HUES48 (cell line): ENCODE results near the gene PHF14.
"Not testable (repeated sequence)": the region's sequence is repeated elsewhere in the genome, so short reads cannot be mapped to it uniquely, and the experiment has no call there.

Experiments
- H3K27ac ChIP-seq: one replicate; pipeline ENCODE4 v1.7.0; 2013; ENCODE audit warnings: low read depth, low read length, inconsistent platforms
- H3K27me3 ChIP-seq: 2 replicates; pipeline ENCODE4 v1.6.1; 2013; ENCODE audit warnings: mild to moderate bottlenecking, low read length; ENCODE audit not compliant: control insufficient read depth, insufficient read depth
- H3K36me3 ChIP-seq: 2 replicates; pipeline ENCODE4 v1.6.1; 2013; ENCODE audit warnings: low read length; ENCODE audit not compliant: control insufficient read depth, insufficient read depth
- H3K4me1 ChIP-seq: 2 replicates; pipeline ENCODE4 v1.6.1; 2013; ENCODE audit warnings: mild to moderate bottlenecking, low read length; ENCODE audit not compliant: control insufficient read depth, insufficient read depth
- H3K4me3 ChIP-seq: 2 replicates; pipeline ENCODE4 v1.5.1; 2013; ENCODE audit warnings: mild to moderate bottlenecking, low read depth, low read length
- H3K9ac ChIP-seq: 2 replicates; pipeline ENCODE4 v1.6.1; 2013; ENCODE audit warnings: mild to moderate bottlenecking, low read depth, low read length, moderate library complexity
- H3K9me3 ChIP-seq: 2 replicates; pipeline ENCODE4 v1.6.1; 2013; ENCODE audit warnings: low read length; ENCODE audit not compliant: control insufficient read depth, insufficient read depth

PHF14 gene, protein sequence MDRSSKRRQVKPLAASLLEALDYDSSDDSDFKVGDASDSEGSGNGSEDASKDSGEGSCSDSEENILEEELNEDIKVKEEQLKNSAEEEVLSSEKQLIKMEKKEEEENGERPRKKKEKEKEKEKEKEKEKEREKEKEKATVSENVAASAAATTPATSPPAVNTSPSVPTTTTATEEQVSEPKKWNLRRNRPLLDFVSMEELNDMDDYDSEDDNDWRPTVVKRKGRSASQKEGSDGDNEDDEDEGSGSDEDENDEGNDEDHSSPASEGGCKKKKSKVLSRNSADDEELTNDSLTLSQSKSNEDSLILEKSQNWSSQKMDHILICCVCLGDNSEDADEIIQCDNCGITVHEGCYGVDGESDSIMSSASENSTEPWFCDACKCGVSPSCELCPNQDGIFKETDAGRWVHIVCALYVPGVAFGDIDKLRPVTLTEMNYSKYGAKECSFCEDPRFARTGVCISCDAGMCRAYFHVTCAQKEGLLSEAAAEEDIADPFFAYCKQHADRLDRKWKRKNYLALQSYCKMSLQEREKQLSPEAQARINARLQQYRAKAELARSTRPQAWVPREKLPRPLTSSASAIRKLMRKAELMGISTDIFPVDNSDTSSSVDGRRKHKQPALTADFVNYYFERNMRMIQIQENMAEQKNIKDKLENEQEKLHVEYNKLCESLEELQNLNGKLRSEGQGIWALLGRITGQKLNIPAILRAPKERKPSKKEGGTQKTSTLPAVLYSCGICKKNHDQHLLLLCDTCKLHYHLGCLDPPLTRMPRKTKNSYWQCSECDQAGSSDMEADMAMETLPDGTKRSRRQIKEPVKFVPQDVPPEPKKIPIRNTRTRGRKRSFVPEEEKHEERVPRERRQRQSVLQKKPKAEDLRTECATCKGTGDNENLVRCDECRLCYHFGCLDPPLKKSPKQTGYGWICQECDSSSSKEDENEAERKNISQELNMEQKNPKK

DNA sequence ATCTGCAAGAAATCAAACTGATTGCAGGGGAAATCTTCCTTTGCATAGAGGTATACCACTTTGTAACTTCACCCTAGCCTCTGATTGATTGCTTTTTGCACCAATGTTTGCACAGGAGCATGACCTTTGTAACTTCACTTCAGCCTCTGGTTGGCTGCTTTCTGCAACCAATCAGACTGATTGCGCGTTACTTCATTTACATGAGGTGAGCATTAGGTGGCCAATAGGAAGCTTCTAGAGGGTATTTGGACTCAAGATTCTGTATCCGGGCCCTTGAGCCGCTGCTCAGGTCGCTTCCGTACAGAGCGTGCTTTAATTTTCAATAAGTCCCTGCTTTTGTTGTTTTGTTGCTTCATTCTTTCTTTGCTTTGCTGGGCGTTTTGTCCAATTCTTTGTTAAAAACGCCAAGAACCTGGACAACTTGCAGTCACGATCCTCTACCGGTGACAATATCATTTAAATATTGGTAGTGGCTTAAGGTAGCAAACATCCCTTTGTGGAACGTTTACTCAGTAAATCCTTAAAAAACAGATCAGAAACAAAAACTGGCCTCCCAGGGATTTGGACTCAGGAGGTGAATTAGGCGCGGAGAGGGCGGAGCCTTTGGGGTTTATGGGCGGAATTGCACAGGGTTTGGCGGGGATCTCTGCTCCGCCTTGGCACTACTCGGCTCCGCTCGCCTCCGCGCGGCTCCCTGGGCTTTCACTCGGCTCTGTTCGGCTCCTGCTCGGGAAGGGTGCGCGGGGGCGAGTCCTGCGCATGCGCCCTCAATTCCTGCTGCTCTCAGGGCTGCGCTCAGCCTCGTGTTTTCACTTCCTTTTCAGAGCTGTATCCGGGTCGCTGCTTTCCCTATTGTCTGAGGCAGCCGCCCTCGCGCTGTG is at the start of gene PHF14:
PHF14 (plus strand) TSS at position 812 of the 881 bp plus-strand sequence. CDS start 452 bp downstream, outside the sequence.
- Histone ChIP-seq H3K27me3 (no peaks in the 10 kb centered on the region), H3K36me3 (peaks cover 17% of the 10 kb centered on the region; the same call in 1 of the 2 replicates), H3K27ac (peak within 1 kb of the TSS; percentile 94)

DNA sequence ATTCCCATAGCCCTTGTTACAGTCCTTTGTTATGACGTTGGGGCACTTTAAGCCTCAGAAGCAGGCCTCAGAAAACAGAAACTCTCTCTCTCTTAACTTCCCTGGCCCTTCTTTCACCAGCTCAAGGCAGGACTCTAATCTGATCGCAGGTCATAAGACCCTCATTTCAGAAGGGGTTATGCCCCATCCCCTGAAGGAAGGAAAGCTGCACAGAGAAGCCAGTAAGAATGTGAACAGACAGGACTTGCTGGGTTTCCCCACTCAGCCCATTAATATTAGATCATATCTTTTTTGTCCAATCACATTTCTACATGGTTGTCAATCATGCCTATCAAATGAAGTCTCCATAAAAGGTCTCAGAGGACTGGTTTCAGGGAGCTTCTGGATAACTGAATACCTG is 49.3 kb upstream of the PHF14 start:
- Histone ChIP-seq H3K27ac (no peak overlapping the region), H3K4me1 (peaks cover 4% of the 10 kb centered on the region; the same call in 1 of the 2 replicates), H3K36me3 (no peaks in the 10 kb centered on the region), H3K4me3 (no peak overlapping the region), H3K27me3 (no peaks in the 10 kb centered on the region), H3K9me3 (no peaks in the 10 kb centered on the region), H3K9ac (no peak overlapping the region)

More for the DNA sequence above, at the start of gene PHF14:
- Histone ChIP-seq H3K9ac (peak within 1 kb of the TSS; percentile 86), H3K4me1 (peaks cover 10% of the 10 kb centered on the region; the same call in 1 of the 2 replicates), H3K9me3 (no peaks in the 10 kb centered on the region), H3K4me3 (peak within 1 kb of the TSS; percentile 92)

DNA sequence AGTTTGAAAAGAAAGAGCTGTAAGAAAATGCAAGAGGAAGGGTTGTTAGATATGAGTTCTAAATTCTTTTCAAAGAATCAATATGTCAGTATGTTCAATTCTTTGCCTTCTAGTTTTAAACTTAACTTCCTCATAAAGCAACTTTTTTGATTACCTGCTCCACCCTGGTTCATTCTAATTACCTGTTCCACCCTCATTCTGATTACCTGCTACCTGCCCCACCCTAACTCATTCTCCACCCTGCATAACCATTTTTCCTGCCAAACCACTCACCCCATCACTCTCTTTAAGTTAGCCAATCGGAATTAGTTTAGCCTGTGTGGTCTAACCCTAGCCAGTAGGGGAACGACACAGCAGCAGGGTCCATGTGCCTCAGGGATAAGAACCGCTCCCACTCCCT is 45.5 kb upstream of the PHF14 start:
- H3K27ac ChIP-seq, H3K4me3 ChIP-seq, H3K9ac ChIP-seq, H3K27me3 ChIP-seq, H3K9me3 ChIP-seq: not testable (repeated sequence)
- peaks cover 17% of the 10 kb centered on the region for H3K36me3 ChIP-seq
- peaks cover 22% of the 10 kb centered on the region for H3K4me1 ChIP-seq

DNA sequence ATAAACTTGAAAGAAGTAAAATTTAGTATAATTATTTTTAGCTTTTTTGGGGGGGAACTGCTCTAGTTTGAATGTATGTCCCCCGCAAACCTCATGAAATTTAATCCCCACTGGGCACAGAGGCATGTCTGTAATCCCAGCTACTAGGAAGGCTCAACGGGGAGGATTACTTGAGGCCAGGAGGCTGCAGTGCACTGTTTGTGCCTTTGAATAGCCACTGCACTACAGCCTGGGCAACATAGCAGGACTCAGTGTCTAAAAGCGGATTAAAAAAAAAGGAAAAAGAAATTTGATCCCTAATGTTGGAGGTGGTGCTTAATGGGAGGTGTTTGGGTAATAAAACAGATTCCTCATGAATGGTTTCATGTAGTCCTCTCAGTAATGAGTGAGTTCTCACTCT is 43.1 kb upstream of the PHF14 start:
- H3K27ac ChIP-seq: peak overlapping the region; percentile 37
- peaks cover 22% of the 10 kb centered on the region for H3K4me1 ChIP-seq
- peaks cover 37% of the 10 kb centered on the region for H3K36me3 ChIP-seq
- H3K4me3 ChIP-seq: no peak overlapping the region
- H3K9ac ChIP-seq: no peak overlapping the region
- no peaks in the 10 kb centered on the region for H3K9me3 ChIP-seq
- no peaks in the 10 kb centered on the region for H3K27me3 ChIP-seq

DNA sequence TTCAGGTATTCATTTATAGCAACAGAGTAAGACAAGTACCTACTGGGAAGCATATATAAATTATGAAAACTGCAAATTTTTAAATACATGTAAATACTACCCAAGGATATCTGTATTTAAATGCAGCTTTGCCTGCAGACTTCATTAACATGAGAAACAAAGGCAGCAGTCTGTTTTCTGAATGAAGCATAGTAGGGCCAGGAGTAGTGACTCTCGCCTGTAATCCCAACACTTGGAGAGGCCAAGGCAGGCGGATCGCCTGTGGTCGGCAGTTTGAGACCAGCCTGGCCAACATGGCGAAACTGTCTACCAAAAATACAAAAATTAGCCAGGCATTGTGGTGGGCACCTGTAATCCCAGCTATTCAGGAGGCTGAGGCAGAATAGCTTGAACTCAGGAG is 42.5 kb upstream of the PHF14 start:
- Histone ChIP-seq H3K27ac (peak overlapping the region; percentile 37), H3K4me3 (no peak overlapping the region), H3K9ac (no peak overlapping the region), H3K4me1 (peaks cover 22% of the 10 kb centered on the region), H3K9me3 (no peaks in the 10 kb centered on the region), H3K36me3 (peaks cover 43% of the 10 kb centered on the region), H3K27me3 (no peaks in the 10 kb centered on the region)

DNA sequence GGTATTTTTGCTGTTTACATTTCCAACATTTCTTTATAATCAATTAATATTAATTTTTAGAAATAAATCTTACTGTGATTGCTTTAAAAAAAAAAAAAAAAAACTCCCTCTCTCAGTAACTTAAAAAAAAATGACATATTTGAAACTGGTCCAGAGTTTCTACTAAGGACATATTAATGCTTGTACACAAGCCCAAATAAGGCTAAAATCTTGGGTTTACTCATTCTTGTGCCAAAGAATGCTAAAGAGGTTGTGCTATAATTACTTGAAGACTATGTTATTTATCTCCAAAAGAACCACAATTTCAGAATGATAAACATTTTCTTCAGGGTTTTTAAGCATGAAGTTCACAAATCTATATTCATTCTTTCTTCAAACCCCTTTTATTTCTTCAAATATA is 39.4 kb upstream of the PHF14 start:
- H3K4me1 ChIP-seq: peaks cover 24% of the 10 kb centered on the region
- H3K36me3 ChIP-seq: peaks cover 68% of the 10 kb centered on the region
- H3K9me3 ChIP-seq: no peaks in the 10 kb centered on the region
- no peaks in the 10 kb centered on the region for H3K27me3 ChIP-seq
- no peak overlapping the region for H3K9ac ChIP-seq
- H3K4me3 ChIP-seq: no peak overlapping the region
- H3K27ac ChIP-seq: no peak overlapping the region

DNA sequence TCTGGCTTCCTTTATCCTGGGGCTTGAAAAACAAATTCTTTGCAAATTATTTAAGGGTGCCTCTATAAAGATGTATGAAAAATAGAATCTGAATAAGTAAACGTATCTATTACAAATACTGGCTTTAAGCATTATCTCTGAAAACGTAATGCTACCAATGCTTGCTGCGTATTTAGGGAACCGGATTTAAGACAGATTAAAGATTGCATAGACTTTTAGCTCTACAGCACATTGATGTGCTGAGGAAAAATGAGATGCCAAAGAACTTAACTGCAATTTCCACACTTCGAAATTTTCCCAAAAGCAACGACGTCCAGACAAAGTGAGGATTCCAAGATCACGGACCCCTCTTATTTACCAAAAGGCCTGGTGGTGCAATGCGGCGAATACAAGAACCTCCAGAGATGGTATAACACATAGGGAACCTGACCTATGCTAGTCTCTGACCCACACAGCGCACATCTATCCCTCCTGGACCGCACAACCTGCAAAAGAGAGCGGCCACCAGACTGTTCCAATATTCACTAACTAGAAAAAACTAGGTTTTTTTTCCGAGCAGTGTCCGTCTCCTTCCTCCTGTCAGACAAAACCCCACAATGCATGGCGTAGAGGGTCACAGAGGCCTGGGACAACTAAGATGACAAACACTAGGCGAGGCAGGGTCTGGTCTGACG is 34.3 kb upstream of the PHF14 start:
- Histone ChIP-seq H3K9ac (peak overlapping the region; percentile 97), H3K4me3 (peak overlapping the region; percentile 94), H3K27me3 (no peaks in the 10 kb centered on the region), H3K27ac (peak overlapping the region; percentile 98), H3K36me3 (peaks cover 41% of the 10 kb centered on the region), H3K4me1 (peaks cover 12% of the 10 kb centered on the region), H3K9me3 (no peaks in the 10 kb centered on the region)

DNA sequence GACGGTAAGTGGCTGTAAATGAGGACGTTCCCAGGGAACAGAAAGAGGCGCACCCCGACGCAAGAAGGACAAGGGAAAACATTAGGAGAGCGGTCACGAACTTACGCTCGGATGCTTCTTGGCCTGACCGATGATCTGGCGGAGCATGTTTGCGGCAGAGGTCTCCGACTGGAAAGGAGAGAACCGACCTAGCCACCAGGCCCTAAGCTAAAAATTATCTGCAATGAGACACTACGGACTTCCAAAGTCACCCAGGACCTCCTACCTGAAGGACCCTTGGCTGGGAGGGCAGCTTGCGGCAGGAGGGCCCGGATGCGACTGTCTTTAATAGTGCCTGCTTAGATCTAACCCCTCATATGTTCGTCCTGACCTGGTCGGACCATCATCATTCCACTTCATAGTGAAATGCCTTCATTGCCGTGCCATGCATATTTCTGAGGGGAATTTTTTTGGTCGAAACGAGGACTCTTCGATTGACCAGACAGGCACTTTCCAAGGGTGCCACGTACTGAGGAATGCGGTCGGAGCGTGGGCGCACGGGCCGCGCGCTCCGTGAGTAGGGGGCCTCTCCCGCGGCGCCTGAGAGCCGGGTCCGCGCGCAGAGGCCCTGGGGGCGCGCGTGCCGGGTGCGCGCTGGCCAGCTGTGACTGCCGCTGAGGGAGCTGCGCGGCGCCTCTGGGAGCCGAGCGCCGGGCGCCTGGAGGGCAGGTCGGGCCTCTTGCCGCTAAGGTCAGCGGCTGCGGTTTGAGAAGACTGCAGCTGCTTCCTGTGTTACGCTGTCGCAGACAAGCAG is 33.6 kb upstream of the PHF14 start:
- peaks cover 12% of the 10 kb centered on the region for H3K4me1 ChIP-seq
- peak overlapping the region; percentile 97 for H3K9ac ChIP-seq
- H3K36me3 ChIP-seq: peaks cover 35% of the 10 kb centered on the region
- peak overlapping the region; percentile 98 for H3K27ac ChIP-seq
- no peaks in the 10 kb centered on the region for H3K9me3 ChIP-seq
- peak overlapping the region; percentile 94 for H3K4me3 ChIP-seq
- H3K27me3 ChIP-seq: no peaks in the 10 kb centered on the region

DNA sequence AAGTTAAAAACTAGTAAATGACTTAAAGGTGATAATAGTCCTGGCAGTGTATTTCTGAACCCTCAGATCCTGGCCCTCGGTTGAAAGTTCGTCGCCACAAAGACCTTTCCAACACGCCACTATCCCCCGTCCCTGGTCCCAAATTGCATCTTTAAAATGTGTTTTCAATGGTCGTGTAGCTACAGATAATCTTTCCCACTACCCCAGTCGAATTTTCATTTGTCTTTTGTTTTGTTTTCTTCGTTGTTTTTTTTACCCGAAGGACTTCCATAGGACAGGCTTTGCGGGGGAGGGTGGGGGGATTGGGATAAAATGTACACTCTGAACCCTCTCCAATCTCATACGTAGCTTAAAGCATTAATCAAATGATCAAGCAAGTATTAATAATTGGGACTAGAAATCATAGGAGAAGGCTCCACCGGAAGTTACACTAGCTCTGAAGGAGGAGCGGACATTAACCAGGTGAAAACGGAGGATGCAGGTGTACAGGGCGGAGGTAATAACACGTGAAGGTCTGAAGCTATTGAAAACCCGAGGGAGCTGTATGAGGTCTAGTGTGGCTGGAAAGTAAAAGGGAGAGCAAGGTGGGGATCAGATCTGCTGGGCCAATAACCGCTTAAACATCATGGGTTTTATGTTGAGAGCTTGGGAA is 32.8 kb upstream of the PHF14 start:
- peaks cover 12% of the 10 kb centered on the region for H3K4me1 ChIP-seq
- peak overlapping the region; percentile 79 for H3K9ac ChIP-seq
- H3K36me3 ChIP-seq: peaks cover 27% of the 10 kb centered on the region
- peak overlapping the region; percentile 98 for H3K27ac ChIP-seq
- no peaks in the 10 kb centered on the region for H3K9me3 ChIP-seq
- H3K4me3 ChIP-seq: peak overlapping the region; percentile 94
- no peaks in the 10 kb centered on the region for H3K27me3 ChIP-seq
